Amniotic epithelial cell (primary cell): Measurements from ENCODE around the gene CCDC182.

ENCODE experiments used
- DNase-seq: peaks from one replicate; pipeline ENCODE4 v3.0.0-alpha.2; 2010; ENCODE audit warnings: low read depth

The CCDC182 gene

DNA sequence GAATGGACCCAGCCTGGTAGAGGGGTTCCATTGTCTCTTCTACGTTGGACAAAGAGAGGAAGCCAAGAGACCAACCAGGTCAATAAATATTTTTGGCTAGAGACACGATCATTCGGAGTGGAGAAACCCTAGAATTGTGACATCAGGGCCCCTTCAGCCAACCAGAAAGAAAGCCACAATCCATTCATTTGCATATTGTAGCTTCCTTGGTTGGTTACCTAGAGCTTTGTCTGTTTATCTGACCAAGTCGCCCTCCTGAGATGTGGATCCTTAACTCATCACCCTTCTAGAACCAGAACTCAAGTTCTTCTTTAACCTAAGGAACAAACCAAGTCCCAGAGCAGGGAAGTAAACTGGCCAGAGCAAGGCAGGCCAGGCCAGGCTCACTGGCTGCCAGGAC, at the start of gene CCDC182:
Gene CCDC182 (minus strand): TSS at position 58 of the 400 bp plus-strand sequence. CDS start 27 bp downstream, at position 31.
- DNase-seq, result no peak

DNA sequence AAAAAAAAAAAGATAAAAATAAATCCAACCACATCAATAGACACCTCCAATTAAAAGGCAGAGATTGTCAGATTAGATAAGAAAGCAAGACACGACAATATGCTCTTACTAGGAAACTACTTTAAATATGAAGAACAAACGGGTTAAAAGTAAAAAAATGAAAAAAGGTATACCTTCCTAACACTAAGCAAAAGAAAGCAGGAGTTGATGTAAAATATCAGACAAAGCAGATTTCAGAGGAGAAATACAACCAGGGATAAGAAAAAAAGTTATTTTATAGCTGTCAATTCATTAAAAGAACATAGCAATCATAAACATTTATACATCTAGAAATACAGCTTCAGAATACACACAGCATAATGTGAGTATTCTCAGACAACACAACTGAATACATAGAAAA, 49.7 kb upstream of the CCDC182 start:
- no peak for DNase-seq

DNA sequence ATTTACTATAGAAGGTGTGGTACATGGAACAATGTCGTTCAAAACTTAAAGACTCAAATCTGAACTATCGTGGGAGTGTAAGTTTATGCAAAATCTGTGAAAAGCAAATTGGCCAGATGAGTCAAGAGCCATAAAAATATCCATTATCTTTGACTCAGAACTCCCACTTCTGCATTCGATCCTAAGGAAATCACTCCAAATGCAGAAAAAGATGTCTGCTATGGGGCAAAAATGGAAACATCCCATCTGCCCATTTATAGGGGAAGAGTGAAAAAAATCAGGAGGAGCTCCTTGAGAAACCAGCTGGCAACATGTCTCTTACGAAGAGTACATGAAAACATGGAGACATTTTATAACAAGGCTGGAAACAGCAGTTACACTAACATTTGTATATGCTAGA, 43.6 kb upstream of the CCDC182 start:
- DNase-seq, result no peak

DNA sequence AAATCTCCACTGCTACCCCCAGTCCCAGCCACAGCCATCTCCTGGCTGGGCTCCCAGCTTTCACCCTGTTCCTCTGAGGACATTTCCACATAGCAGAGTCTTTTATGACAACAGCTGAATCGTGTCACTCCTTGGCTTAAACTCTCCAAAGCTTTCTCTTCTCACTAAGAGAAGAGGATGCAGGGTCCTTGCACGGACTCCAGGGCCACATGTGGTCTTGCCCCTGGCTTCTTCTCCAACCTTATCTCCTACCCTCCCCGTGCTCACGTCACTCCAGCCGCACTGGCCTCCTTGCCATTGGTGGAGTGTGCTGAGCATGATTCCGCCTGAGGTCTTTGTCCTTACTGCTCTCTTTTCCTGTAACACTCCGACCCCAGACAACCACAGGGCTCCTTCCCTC, 39.9 kb upstream of the CCDC182 start:
- DNase-seq, result no peak

DNA sequence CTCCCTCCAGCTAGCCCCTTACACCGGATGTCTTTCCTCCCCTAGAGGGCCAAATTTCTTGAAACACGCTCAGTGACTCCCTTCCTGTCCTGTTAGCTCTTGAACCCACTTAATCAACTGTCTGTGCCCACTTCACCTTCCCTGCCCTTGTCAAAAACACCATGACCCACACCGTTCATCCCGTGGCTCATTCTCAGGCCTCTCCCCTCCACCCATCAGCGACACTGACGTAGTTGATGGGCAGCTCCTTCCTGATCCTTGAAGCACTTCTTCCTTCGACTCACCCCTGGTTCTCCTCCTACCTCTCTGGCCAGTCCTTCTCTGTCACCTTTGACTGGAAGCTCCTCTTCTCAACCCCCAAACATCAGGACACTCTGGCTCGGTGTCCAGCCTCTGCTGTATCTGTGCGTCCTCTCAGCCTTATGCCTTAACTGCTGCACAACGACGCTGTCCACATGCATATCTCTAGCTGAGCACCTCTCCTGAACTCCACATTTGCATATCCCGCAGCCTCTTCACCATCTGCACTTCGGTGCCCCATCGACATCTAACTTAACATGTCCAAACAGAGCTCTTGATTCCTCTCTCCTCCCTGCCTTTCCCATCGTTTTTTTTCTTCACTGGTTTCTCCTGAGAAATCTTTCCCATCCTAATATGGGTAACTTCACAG, 39.3 kb upstream of the CCDC182 start:
- DNase-seq, result no peak

DNA sequence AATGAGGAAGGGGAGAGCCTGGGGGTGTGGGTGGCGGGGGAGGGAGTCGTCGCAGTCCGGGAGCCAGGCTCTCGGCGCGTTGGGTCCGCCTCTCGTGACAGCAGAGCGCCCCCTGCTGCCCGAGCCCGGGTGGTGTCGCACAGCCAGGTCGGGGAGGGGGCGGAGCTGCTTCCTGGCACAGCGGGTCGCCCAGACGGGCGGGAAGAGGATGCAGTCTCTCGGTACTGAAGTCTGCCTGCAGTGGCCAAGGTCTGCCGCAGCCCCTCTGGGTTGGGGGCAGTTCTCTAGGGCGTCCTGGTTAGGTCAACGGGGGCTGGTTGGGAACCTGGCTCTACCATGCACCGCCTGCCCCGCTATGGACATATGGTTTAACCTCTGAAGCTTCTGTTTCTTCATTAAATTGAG, 38.2 kb upstream of the CCDC182 start:
- peak; percentile 16 for DNase-seq

DNA sequence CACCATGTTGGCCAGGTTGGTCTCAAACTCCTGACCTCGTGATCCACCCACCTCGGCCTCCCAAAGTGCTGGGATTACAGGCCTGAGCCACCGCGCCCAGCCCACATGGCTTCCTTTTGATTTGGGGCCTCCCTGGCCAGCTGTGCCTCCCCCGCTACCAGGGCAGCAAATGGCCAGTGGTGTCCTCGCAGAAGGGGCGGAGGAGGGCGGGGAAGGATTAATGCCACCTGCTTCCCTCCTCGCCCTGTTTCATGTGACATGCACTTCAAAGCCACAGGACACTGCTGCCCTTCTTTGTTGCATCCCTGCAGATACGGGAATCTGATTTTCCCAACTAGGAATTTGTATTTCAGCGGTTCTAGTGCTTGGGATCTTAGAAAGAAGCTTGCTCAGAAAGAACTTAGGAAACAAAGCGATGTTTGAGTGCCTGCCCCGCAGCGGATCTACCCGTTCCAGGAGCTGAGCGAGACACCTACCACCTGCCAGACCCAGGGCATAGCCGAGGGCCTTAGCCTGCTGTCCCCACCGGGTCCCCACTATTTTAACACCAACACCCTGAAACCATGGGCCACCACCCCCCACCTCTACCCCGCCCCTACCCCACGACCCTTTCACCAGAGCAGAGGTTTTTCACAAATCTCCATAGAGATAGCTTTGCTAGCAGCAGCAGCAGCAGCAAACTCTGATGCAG, 37.7 kb upstream of the CCDC182 start:
- DNase-seq, result no peak

DNA sequence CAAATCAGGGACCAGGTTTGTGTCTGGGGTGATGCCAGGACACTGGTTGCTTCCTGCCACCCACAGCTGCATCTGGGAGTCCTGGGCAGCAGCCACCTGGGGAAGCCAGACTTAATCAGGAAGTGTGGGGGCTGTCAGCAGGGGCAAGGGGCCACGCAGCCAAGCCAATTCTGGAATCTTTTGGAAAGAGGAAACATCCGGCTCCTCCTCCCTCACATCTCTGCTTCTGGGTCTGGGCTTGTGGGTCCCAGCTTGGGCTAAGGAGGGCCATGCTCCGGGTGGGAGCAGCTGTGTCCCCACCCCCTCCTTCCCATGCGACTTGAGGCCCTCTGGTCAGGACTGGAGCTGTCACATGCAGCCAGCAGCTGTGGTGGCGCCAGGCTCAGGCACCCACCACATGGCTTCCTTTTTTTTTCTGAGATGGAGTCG, 37.0 kb upstream of the CCDC182 start:
- DNase-seq, result no peak

DNA sequence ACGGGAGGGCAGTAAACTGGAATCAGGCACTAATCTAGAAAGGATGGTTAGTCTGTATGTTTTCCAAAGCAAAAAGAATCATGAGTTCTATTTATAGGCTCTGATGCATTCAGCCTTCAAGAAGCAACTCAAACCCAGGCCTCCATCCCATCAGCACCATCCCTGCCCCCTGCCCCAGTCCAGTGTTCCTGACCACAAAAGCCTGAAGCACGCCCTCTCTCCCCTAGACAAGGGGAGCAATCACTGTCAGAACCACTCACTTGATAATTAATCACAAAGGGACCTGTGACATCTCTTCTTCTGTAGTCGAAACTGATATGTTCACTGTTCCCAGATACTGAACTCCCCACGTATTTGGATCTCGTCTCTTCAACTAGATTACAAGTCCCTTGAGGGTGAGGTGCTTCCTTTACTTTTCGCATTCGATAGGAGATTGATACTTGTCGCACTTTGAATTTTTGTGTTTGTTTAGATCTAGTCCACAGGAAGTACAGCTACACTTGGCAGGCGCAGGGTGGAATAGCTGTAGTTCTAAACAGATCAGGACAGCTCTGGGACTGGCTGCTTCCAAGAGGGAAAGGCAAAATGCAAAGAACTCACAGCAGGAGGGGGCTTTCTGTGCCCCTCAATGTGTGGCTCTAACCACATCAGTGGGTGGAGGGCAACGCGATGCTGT, 36.4 kb upstream of the CCDC182 start:
- DNase-seq, result no peak

DNA sequence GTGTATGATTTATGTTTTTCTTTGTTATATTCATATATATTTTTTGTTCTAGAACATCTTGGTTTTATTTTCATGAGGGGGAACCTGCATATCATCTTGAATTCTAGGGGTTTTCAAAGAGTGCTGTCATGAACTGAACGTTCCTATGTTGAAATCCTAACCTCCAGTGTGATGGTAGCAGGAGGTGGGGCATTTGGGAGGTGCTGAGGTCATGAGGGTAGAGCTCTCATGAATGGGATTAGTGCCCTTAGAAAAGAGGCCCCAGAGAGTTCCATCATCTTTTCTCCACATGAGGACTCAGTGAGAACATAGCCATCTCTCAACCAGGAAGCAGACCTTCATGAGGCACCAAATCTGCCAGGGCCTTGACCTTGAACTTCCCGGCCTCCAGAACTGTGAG, 34.6 kb upstream of the CCDC182 start:
- no peak for DNase-seq

DNA sequence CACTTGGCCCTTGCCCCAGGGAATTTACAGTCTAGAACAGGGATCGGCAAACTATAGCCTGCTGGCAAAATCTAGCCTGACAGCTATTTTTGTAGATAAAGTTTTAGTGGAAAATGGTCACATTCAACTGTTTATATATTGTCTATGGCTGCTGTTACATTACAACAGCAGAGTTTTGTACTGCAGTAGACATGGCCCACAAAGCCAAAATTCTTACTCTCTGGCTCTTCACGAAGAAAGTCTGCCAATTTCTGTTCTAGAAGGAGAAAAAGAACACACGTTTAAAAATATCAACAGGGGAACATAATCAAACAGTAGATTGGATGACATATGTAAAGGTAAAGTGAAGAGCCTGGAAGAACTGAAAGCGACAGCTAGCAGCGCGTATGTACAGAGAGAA, 33.2 kb upstream of the CCDC182 start:
- no peak for DNase-seq

DNA sequence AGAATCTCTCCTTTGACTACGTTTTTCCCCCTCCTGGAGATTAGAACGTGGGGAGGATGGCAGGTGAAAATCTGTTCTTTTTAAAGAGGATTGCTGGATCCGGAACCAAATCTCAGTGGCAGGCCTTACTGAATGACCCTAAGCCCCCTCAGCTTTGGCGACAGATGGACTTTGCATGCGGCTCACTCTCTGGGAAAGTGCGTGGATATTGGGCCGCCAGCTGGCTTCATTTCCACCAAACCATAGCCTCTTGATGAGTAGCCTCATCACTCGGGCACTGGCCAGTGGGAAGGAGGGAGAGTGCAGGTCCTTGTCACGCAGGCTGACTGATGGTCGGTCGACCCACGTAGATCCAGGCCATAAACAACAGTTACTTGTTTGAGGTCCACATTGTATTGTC, 31.3 kb upstream of the CCDC182 start:
- no peak for DNase-seq

DNA sequence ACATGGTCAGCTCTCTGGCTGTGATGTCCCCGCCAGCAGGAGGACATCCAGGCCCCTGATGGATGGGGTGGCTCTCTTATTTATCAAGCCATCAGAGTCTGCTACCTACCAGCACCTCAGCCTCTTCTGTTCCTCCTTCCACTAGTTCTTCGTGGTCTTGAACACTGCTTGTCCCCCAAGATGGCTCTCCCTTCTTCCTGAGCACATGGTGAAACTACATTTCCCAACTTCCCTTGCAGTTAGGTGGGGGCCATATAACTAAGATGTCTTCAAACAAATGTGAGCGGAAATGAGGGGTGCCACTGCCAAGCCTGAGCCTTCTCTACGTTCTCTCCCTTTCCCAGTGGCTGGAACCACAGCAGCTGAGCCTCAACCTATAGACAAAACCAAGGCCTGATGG, 29.8 kb upstream of the CCDC182 start:
- no peak for DNase-seq

DNA sequence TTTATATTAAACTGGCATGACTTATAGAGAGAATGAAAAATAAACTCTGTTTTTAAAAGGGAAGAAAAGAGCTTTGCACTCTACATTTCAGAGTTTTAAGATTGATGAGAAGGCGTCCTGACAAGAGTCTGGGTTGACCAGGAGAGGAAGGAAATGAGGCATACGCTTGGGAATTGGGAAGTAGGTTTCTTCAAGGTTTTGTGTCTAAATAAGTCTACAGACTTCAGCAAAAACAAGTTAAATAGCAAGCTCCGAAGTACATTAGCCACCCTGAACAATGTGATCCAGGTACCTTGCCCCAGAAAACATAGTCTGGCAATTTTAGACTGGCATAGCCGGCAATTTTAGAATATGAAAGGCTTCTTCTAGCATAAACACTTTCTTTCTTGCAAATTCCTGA, 28.5 kb upstream of the CCDC182 start:
- no peak for DNase-seq

DNA sequence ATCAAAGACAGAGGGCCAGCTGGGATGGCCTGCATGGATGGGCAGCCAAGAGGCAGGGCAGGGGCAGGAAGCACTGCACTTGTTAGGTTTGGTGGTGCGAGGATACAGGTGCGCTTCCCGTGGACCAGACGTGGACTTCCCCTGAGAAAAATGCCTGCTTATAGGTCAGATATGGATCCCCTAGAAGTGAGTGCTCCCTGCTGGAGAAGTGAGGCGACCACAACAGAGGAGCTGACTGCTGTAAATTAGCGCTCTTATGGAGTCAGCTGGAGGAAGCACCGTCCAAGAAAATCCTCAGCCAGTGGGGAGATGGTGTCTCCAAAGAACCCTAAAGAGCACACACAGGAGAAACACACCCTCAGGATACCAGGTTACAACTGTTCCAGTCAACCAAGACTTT, 27.7 kb upstream of the CCDC182 start:
- DNase-seq, result no peak

DNA sequence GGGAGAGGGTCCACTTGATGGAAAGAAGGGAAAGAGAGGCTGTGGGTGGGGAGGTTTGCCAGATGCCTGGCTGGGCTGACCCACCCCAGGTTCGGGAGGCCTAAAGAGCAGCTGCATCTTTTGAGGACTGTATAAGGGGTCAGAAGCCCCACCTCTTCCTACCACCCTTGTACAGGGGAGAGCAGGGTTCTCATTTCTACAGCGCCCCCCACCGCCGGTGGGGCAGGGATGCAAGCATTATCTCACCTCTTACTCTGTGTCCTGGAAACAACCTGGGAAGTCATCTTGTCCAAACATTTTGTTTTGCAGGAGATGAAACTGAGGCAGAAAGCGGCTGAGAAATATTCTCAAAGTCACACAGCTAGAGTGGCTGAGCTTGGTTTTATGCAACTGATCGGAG, 22.5 kb upstream of the CCDC182 start:
- DNase-seq, result no peak

DNA sequence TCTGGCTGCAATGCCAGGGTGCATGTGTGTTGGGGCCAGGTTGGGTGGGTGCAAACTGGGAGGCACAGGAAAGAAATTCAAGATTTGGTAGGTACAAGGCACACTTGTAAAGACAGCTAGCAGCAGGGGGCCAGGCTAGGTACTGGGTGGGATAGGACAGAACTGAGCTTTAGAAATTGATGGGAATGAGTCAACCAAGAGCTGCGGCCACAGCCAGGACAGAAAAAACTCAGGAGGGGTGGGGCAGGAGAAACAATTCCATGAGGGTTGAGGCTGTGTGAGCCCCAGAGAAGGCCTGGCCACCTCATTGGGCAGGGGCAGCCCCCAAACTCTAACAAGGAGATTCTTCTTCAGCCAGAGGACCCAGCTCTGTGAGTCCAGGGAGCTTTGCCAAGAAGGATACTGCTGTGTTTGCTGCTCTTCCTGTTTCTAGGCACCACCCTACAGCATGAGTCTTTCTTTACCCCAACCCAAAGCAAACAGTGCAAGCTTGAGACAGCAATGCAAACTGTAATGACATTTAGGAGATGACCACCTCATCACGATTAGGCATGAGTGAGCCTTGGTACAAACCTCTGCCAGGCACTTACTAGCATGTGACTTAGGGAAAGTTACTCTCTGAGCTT, 21.3 kb upstream of the CCDC182 start:
- DNase-seq, result no peak

DNA sequence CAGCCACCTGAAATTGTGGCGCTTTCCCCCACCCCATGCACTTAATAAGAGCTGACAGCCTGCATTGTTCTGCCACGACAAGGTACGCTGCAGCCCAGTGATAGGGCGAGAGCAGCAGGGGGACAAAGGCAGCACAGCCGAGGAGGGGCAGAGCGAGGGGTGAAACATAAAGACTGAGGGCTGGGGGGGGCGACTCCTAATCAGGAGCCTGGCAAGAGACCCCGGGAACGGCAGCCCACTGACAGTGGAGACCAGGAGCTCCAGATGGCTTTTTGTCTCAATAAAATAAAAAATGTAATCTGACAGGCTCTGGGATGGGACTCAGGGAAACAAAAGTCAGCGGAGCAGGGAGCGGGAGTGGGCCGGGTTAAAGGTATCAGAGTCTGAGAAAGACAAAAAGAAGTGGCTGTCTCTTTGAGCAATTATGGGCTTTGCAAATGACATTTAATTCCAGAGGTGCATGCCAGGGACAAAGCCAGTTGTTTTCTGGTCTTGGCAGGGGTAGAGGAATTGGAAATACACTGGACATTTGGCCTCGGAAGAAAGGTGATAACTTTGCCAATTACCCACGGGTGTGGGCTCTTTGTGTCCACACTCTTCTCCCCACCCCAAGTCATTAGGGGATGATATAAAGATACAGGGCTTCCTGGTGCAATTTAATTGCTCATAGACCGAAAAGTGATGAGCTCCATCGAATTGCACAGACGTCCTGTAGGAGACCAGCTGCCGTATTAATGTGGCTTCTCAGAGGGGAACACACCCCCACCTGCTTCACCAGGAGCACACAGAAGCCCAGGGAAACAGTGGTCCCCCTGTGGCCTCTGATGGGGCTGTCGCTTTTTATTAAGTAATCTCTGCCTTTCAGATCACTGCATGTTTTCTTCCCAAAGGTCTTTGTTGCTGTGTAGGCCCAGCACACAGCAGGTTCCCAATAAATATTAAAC, 17.6 kb upstream of the CCDC182 start:
- DNase-seq, result no peak

DNA sequence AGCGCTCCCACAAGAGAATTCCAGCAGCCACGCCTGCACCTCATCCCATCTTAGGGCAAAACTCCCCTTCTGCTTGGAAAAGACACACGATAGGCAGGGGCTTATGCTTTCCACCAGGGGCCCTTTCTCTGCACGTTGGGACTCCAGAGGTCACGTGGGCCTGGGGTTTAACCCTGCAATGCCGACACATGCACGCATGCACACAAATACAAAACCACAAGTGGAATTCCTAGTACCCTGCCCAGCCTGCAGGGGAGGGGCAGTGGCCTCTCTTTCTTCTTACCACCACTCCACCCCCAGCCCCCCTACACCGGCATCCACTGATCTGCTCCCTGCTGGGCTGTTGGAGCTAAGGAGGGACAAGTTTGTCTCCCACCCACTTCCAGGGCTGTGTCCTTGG, 16.8 kb upstream of the CCDC182 start:
- no peak for DNase-seq

DNA sequence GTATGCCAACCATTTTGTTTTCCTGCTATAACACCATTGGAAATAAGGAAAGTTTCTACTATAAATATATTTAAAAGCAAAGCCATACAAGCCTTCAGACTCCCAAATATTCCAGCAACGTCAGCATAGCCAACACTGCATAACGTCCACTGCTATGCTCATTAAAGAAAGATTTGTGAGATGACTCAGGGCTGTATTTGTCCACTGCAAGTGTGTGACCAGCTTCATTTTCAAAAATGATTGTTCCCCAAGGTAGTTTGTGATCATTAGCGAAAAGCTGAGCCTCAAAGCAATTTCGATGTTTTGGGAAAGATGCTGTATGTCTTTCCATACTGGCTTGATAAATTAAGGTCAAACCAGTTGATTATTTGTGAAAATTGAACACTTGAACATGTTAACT, 14.9 kb upstream of the CCDC182 start:
- no peak for DNase-seq

DNA sequence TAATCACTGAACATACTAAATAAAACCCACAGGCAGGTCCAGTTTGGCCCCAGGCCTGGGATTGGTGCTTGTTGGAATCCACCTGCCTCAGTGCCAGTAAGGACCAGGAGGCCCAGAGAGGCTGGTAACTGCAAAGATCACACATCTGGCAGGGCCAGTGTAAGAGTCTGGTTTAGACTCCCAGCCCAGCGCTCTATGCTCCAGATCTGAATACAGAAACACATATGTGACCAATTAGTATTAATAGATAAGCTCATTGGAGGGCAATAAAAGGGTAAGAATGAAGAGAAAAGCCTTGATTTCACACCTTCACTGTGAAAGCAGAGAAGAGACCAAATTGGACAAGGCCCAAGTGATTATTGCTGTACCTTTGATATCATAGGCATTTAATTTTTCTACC, 13.6 kb upstream of the CCDC182 start:
- no peak for DNase-seq

DNA sequence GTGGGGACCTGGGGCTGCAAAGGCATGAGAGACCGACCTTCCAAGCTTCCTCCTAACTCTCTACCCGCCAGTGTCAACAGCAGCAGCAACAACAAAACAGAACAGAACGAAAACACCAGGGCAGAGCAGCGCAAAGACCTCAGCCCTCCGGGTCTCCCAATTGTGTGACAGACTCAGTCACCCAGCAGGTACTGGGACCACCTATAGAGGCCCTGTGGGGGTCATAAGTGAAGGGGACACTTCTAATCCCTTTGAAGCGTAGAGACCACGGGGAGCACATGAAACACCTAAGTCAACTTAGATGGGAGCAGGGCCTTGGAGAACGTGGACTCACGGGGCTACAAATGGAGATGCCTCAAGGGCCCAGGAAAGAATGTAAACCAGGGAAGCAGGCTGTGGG, 12.6 kb upstream of the CCDC182 start:
- no peak for DNase-seq
